Stimulated activated CD4-positive, alpha-beta T cell treated with anti-CD3 and anti-CD28 coated beads, Interleukin-4, amount 100 ng/mL, for 24 hours (primary cell): ENCODE measurements around the gene ZNF692.
"Not testable (repeated sequence)": the region's sequence is repeated elsewhere in the genome, so short reads cannot be mapped to it uniquely, and the experiment has no call there.

Experiments used
- DNase-seq: peaks from one replicate; pipeline ENCODE4 v3.0.0-alpha.2; 2020

ZNF692 gene

GRCh38 chr1:248805876-248806275 lies 53.0 kb downstream of the ZNF692 start:
- DNase-seq = no peak

- no peak for DNase-seq
These were observed 53.9 kb downstream of the ZNF692 start for GRCh38 chr1:248804771-248805681.

GRCh38 chr1:248803501-248803900 lies 55.4 kb downstream of the ZNF692 start:
- not testable (repeated sequence) for DNase-seq

- no peak for DNase-seq
These were observed 56.4 kb downstream of the ZNF692 start for GRCh38 chr1:248802454-248802853.

GRCh38 chr1:248800459-248800858 lies 58.4 kb downstream of the ZNF692 start:
- DNase-seq = no peak
